ENCODE measurements around the gene TMEM107.

TMEM107 gene

DNA sequence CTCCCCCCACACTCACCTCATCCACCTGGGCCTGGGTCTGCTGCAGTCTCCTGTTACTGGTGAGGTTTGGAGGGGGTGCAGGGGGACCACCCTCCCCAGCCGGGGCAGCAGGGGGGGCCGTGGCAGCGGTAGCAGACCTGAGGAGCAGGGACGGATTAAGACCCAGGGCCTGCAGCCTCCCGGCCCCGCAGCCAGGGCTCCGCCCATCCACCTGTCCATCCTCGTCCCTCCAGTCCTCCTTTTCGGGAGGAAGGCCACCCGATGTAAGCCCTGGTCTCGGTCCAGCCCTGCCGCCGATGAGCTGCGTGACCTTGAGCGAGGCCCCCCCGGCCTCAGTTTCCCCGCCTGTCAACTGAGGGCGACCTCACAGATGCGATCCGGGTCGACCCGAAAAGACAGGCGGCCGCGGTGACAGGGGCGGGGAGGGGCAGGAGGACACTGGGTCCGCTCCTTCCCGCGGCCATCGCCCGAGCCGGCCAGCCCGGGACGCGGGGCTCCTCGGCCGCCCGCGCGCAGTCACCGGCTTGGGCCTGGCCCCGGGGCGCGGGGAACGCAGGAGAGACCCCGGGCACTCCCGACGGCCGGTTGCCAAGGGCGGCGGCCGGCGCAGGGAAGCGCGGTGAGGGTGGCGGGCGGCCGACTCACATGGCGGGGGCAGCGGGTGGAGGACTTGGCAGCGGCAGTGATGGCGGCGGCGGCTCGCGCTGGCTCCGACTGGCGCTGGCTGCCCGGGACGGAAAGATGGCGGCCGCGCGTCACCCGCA lies 13.8 kb downstream of the TMEM107 start, which contains the start of gene VAMP2:
Gene VAMP2 (minus strand): TSS at position 716 of the 764 bp plus-strand sequence. CDS start 69 bp downstream, at position 647.
- DNase-seq (ENCODE audit: low read depth) = no peak

DNA sequence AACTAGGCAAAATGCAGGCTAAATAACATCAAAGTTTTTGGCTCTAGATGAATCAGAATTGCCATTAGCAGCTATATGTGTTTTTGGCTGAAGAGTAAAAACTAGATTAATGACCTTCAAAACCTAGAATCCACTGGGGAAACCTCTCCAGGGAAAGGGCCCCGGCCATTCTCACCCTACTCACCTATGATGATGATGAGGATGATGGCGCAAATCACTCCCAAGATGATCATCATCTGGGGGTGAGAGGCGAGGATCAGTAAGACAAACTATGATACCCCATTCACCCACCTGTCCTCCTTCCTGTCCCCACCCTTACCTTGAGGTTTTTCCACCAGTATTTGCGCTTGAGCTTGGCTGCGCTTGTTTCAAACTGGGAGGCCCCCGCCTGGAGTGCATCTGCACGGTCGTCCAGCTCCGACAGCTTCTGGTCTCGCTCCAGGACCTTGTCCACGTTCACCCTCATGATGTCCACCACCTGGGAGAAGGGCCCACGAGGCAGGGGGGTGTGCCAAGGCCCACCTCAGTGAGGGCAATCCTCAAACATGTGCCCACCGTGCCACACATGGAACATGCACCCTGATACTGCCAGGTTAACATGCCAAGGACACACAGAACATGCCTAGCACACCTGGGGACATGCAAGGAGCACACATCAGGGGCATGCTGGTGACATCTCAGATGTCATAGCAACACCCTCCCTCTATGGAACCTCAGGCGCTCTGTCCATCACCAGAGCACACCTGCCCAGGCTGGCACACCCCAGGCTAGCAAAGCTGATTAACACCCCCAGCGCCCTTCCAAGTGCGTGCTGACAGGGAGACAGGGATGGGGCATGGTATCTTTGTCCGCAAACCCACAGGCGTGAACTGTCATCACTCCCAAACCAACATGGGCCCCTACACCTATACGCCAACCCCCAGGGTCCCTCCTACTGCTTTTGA lies 14.6 kb downstream of the TMEM107 start:
- DNase-seq (ENCODE audit: low read depth) = no peak

GRCh38 chr17:8160741-8161221 lies 15.4 kb downstream of the TMEM107 start:
- no peak for DNase-seq (ENCODE audit: low read depth)

GRCh38 chr17:8160224-8160577 lies 16.0 kb downstream of the TMEM107 start:
- DNase-seq (ENCODE audit: low read depth) = no peak

GRCh38 chr17:8159459-8160223 lies 16.5 kb downstream of the TMEM107 start:
- no peak for DNase-seq (ENCODE audit: low read depth)

GRCh38 chr17:8159032-8159400 lies 17.2 kb downstream of the TMEM107 start:
- no peak for DNase-seq (ENCODE audit: low read depth)

GRCh38 chr17:8158267-8159031 lies 17.7 kb downstream of the TMEM107 start:
- DNase-seq (ENCODE audit: low read depth) = peak; percentile 87

DNA sequence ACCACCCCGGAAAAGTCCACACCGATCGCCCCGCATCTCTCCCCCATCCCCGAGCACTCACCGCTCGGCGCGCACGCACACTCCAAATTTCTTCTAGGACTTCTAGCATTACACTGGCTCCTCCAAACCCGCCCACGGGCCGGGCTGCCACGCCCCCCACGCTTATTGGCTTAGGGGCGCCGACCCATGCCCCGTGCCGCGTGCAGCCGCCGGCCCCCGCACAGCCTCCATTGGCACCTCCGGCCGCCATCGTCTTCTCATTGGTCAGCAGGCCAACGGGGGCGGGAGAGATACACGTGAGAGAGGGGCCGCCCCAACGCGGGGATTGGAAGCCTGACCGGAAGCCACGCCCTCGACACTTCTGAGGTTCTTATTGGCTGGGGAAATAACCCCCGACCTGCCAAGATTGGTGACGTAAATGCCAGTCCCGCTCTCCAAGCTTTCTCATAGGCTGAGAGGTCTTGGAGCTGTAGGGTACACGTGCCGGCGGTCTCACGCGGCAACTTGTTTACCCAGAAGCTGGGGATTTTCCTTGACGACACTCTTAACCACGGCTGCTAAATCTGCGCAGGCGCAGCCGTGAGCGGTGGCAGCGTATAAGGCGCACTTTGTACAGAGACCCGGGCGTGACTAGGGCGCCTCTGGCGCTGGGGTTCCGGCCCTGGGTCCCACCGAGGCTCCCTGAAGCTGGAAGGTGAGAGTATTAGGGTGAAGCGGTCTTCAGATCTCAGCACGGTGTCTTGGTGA lies 19.8 kb downstream of the TMEM107 start:
- peak; percentile 100 for DNase-seq (ENCODE audit: low read depth)

GRCh38 chr17:8155996-8156245 lies 20.3 kb downstream of the TMEM107 start:
- no peak for DNase-seq (ENCODE audit: low read depth)

DNA sequence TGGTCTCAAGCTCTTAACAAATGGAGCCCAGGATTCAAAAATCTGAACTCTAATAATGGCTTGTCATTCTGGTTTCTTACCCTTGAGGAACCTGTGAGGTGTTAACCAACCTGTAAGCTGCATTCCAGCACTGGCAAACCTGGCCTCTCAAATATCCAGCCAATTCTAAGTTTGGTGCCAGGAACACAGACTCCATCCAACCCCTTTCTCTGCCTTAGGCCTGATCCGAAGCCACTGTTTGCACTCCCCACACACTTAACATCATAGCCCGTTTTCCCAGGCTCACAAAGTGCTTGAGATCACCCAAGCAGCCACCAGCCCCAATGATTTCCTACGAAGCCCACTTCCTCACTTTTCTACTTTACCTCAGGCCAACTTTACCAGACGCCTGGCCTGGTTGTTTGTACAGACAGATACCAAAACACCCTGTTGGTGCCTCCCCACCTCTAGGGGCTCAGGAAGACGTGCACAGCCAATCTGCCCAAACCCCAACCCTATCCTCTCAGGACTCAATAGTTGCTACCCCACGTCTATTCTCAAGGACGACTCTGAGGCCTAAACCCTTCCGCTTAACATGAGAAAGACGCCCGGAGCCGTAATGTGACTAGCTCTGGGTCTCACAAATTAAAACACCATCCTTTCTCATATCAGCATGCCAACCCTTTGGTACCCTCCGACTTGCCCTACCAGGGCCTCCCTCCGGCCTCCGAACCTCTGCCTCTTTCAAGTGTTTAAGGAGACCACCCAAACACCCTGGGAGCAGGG lies 20.8 kb downstream of the TMEM107 start:
- no peak for DNase-seq (ENCODE audit: low read depth)

- DNase-seq (ENCODE audit: low read depth) = no peak
Observed at GRCh38 chr17:8154608-8155155, 21.5 kb downstream of the TMEM107 start.

DNA sequence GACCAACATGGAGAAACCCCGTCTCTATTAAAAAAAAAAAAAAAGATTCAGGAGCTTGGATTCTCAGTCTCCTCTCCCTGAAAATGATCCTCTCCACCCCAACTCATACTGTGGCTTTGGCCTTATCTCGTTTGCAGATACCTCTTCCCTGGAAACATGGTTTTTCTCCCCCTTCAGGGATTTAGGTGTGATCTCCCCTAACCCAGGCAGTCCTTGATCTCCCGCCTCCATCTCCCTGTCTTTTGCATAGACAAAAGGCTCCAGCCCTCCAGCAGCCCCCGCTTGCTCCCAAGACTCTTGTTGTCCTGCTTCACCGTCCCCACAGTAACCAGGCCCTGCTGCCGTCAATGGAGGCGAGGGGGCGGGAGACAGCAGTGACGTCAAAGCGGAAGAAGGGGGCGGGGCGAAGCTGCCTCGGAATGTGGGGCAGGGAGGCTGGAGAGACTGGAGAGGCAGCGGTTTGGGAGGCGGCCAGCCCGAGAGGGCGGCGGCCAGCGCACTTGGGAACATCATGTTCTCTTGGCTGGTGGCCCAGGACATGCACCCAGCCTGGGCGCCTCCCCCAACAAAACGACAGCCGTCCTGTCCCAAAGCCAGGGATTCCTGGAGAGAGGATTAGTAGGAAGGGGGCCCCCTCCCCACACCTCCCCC lies 22.1 kb downstream of the TMEM107 start:
- peak; percentile 100 for DNase-seq (ENCODE audit: low read depth)

DNA sequence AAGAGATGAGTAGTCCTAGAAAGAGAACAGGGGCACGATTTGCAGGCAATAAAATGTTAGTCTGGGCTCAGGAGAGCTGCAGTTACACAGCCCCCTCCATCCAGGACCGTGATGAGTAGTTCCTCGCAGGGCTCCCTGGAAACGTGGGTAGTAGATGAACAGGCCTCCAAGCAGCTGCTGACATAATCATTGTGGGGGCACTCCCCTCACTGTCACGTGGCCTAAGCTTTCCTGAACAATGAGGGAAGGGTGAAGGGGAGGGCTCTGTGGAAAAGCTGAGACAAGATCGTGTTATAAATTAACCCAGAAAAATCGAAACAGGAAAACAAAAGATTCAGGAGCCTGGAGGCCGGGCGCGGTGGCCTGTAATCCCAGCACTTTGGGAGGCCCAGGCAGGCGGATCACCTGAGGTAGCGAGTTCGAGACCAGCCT lies 22.6 kb downstream of the TMEM107 start:
- peak; percentile 95 for DNase-seq (ENCODE audit: low read depth)

DNA sequence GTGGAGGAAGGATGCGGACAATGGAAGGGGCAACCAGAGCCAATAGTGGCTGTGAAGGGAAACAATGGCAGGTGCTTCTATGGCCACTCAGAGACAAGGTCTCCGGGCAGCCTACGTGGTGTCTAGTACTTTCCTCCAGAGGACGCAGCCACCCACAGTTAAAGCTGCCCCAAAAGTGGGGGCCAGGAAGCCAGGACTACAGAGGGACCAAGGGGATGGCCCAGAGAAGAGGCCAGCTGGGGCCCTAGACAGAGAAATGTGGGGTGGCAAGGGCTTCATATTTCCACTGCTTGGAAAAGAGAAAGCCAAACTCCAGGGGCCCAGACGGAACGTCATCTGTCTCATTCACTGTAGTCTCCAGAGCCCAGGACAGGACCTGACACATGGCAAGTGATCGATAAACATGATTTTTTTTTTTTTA lies 23.1 kb downstream of the TMEM107 start:
- DNase-seq (ENCODE audit: low read depth) = no peak

GRCh38 chr17:8152112-8152775 lies 23.9 kb downstream of the TMEM107 start, which contains the start of gene PER1:
Gene PER1 (minus strand): TSS chr17:8152404. CDS start chr17:8150706, 1,698 bp downstream.
- peak; percentile 95 for DNase-seq (ENCODE audit: low read depth)

- DNase-seq (ENCODE audit: low read depth) = peak; percentile 81
Observed at GRCh38 chr17:8151641-8152111, 24.5 kb downstream of the TMEM107 start.

GRCh38 chr17:8151120-8151640 lies 25.0 kb downstream of the TMEM107 start:
- peak; percentile 78 for DNase-seq (ENCODE audit: low read depth)
